GM21786 (cell line): Measurements from ENCODE around the gene AFF1.
"Not testable (repeated sequence)": the region's sequence is repeated elsewhere in the genome, so short reads cannot be mapped to it uniquely, and the experiment has no call there.

ENCODE experiments used
- ATAC-seq: cut with Tn5 transposase; IDR thresholded peaks from one replicate; pipeline ENCODE4 v1.9.1; 2021; ENCODE audit not compliant: unreplicated experiment

The AFF1 gene

DNA sequence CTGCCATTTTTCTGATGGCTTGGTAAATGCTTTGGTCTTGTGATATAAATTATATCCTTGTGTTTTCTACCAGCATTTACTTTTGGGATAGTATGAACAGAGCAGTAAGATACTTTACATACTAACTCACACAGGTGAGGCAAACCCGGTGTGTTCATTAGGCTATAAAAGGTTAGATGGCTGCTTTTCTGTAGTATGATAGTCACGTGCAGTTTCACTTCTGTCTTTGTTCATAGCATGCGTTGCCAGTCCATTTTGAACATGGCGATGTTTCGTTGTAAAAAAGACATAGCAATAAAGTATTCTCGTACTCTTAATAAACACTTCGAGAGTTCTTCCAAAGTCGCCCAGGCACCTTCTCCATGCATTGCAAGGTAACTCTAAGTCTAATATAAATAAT lies 197.2 kb downstream of the AFF1 start:
- no peak for ATAC-seq

DNA sequence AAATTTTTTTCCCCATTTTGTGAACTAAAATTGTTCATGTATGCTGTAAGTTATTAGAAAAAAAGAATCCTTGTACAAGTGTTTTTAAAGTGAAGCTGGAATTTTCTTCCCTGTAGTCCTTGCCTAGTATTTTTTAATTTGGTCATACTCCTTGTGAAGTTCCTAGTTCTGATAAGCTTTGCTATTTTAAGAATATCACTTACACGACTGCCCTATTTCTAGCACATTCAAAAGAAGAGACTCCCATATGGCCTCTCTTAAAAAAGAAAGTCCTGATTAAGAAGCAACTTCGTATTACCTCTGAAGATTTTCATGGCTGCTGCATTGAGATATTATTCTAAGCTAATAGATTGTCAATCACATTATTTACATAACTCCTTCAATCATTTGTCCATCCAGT lies 198.4 kb downstream of the AFF1 start:
- no peak for ATAC-seq

DNA sequence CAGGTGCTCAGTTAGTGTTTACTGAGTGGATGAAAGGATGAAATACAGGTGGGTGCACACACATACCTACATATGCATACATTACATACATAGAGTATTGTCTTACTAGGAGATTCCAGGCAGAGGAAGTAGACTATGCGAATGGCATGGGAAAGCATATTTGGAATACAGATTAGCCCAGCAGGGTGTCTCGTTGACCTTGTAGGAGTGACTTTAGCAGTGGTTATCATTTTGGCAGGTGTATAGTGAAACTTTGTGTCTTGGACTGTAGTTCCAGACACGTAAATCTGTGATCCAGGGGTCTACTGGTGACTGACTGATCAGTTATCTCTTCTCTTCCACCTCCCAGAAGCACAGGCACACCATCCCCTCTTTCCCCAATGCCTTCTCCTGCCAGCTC lies 199.3 kb downstream of the AFF1 start:
- ATAC-seq: no peak

DNA sequence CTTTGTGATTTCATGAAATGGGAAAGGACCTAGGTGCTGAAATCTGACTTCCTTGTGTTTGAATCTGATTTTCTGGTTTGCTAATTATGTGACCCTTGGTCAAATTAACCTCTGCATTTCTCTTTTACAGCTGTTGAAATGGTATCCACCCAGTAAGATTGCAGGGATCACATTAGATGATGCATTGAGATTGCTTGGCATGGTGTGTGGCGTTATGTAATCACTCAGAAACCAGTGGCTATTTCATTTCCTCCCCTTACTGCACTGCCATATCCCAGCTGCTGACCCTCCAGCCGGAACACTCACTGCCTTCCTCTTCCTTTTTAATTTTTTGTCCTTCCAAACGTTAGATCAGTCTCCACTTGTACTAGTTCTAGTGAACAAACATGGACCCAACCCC lies 206.6 kb downstream of the AFF1 start:
- no peak for ATAC-seq

DNA sequence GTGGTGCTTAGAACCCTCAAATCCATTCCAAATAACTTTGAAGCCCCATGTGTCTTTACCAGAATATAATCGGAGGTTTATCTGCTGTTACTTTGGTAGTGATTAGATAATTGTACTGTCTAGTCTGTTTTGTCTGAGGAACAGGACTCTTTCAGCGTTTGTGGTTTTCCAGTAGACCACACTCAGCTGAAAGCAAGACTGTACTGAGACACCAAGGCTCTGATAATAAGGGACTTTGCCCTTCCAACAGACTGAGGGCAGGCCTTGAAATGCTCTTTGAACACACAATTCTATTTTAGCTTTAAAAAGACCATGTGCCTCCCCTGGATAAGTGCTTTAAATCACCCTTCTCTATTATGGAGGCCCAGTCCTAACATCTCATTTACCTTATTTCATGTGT lies 209.5 kb downstream of the AFF1 start:
- ATAC-seq: no peak

DNA sequence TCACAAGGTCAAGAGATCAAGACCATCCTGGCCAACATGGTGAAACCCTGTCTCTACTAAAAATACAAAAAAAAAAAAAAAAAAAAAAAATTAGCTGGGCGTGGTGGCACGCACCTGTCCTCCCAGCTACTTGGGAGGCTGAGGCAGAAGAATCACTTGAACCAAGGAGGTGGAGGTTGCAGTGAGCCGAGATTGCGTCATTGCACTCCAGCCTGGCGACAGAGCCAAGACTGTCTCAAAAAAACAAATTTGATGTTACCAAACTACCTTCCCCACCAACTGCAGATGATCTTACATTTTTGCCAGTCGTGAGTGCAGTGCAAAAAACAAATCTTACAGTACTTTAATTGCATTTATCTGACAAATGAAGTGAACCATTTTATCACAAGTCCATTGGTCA lies 211.1 kb downstream of the AFF1 start:
- not testable (repeated sequence) for ATAC-seq

DNA sequence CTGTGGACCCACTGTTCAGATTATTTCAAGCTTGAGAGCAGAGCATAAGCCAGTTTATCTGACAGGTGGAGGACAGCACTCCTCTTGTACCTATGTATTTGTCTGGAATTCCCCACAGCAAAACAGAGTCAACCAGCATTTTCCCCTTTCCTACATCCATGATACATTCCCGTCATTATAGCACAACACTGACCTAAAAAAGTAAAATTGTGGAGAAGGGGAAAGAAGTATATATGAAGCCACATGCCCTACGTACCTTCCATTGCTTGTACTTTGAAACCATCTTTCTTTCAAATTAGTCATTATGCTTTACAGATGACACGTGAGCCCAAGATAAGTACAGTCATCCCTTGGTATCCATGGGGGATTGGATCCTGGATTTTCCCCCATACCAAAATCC lies 212.3 kb downstream of the AFF1 start:
- ATAC-seq: no peak

DNA sequence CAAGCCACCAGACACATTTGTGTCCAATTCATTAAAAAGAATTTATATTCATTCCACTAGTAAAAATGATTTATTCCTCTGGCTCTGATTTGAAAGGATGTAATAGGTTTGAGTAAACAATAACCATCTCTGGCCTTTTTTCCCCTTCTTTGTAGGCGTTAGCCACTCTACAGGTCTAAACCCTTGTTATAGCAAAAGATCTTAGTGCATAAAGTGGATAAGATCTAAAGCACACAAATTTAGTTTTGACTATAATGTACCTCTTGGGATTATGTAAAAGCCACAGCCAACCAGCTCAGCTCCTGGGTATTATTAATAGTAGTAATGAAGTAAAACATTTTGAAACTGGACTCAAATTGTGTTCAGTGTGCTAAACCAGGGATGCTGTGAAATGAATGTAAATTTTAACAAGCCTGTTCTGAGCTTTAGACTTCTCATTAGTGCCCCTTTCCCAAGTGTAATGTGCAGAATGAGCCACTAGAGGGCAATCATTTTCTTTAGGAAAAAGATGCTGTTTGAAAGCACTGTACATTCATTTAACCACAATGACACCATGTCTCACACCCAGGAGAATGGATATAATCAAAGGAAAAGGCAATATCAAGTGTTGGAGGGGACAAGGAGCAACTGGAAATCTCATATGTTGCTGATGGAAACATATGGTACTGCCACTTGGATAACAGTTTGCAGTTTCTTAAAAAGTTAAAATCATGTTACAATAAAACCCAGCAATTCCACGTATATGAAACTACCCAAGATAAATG lies 215.9 kb downstream of the AFF1 start:
- peak; percentile 80 for ATAC-seq

DNA sequence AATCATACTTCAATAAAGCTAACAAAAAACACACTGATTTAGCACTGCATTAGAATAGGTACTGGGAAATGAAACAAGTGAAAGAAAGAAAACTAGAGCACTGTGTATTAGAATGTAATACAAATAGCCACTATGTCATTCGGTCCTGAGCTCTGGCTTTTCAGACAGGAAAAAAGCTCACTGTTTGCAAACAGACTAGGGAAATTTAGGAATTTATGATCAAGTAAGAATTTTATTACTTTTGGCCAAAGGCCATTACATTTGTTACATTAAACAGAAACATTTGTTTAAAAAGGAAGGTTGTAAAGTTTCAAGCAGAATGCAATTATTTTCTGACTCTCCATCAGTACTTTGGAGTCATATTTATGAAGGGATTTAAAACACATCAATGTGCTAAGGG lies 216.9 kb downstream of the AFF1 start:
- no peak for ATAC-seq

DNA sequence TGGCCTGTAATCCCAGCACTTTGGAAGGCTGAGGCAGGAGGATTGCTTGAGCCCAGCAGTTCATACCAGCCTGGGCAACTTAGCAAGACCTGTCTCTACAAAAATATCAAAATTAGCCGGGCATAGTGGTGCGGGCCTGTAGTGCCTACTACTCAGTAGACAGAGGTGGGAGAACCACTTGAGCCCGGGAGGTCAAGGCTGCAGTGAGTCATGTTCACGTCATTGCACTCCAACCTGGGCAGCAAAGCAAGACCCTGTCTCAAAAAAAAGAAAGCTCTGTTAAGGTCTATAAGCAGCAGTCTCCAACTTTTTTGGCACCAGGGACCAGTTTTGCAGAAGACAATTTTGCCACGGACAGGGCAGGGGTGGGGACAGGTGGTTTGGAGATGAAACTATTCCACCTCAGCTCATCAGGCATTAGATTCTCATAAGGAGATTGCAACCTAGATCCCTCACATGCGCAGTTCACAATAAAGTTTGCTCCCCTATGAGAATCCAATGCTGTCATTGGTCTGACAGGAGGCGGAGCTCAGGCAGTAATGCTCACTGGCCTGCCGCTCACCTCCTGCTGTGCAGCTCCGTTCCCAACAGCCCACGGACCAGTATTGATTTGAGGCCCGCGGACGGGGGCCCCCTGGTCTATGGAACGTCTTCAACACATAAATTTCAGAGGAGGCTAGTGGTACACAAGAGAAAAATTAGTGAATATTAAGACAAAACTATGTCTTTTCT lies 217.7 kb downstream of the AFF1 start:
- ATAC-seq: no peak

DNA sequence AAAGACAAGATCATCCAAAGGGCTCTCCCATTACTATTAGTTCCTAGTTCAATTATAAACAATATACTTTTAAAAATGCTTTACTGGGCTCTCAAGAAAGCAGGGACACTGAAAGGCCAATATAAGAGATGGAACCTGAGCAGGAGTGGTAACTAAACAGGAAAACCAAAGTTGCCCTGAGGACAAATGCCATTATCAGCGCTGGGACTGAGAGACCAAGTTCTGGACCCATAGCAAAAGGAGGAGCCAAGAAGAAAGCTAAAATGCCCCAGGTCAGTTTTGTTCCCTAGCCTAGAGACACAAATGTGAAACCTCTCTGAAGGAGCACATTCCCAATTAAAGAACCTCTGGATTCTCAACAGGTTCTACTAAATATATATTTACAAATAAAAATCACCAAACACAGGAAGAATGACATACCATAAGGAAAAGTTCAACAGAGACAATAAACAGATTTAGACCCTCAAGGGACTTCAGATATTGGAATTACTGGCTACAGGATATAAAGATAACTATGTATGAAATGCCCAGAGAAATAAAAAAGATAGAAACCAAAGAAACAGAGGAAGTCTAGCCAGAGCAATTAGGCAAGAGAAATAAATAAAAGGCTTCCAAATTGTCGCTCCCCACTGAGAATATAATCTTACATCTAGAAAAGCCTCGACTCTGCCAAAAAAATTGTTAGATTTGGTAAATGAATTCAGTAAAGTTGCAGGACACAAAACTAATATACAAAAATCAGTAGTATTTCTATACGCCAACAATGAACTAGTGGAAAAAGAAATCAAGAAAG lies 218.5 kb downstream of the AFF1 start:
- no peak for ATAC-seq

DNA sequence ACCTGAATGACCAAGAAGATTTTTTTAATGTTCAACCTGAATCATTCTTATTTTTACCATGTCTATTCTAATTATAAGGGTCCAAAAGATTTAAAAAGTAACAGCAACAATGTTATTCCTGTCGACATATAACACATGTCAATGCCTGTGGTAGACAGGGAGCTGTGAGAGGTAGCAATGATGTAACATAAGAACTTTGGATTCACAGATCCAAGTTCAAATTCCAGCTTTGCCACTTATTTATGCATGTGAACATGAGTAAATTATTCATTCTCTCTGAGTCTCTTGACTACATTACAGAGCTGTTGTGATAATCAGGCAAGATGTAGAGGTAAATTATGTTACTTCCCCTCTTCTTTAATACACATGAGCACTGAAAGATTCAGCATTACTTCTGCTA lies 231.1 kb downstream of the AFF1 start:
- ATAC-seq: no peak

DNA sequence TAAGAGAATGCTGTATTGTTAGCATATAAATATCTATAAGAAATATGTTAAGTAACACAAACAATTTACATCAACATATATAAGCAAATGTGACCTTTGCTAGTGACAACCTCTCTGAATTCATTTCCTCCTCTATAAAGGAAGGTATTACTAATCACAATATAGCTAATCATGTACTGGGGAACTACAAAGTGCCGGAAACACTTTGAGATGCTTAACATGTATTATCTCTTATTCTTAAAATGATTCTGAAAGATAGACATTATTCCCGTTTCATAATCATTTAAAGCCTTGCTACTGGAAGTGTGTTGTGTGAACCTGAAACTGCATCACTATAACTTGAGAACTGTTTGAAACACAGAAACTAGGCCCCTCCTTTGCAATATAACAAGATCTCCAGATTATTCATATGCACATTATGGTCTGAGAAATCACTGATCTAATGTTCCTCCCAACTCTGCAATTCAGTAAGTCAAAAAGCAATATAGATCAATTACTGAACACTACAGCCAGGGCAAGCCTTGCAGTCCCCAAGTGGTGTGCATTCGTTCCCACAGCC lies 231.6 kb downstream of the AFF1 start:
- no peak for ATAC-seq

DNA sequence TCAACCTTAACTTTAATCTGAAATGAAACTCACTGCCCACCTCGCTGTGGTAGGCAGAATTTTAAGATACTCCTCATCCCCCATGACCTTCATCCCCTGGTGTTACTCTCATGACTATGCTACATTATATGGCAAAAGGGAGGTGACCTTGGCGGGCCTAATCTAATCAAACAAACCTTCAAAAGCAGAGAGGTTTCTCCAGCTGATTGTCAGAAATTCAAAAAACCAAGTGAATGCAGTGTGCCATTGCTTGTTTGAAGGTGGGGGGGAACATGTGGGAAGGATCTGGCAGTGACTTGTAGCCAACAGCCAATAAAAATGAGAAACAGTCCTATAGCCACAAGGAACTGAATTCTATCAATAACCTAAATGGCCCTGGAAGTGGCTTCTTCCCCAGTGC lies 237.1 kb downstream of the AFF1 start:
- ATAC-seq: no peak

DNA sequence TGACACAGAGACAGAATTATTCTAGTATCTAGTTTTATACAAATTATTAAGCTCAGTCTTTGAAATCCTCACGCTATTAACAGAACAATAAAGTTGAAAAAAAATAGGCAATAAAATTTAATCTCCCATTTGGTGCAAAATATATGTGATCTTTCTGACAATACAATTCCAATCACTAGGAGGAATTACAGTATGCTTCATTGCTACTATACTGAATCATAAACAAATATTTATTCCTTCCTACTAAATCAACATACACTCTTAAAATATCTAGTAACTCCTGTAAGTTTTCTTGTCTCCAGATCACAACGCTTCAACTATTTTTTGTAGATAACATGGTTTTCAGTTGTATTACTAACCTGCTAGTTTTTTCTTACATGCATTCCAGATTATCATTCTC lies 239.9 kb downstream of the AFF1 start:
- no peak for ATAC-seq

DNA sequence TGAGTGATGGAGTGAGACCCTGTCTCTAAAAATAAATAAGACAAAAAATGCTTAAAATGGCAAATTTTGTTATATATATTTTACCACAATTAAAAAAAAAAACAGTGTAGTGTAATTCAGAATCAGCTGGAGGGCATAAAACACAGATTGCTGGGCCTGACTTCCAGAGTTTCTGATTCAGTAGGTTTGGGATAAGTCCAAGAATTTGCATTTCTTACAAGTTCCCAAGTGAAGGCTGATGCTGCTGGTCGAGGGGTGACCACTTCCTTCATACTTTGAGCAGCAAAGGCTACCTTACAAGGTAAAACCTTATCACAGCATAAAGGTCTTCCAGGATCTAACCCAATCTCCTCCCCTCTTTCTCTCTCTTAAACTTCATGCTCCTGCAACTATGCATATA lies 244.9 kb downstream of the AFF1 start:
- ATAC-seq: no peak

DNA sequence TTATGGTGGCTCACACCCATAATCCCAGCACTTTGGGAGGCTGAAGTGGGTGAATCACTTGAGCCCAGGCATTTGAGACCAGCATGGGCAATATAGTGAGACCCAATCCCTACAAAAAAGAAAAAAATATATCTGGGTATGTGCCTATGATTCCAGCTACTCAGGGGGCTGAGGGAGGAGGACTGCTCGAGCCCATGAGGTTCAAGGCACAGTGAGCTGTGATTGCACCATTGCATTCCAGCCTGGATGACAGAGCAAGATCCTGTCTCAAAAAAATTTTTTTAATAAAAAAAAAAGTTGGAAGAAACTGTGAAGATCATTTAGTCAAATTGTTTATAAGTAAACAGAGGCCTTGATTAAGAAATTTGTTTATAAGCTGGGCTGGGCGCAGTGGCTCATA lies 246.0 kb downstream of the AFF1 start:
- ATAC-seq: no peak

DNA sequence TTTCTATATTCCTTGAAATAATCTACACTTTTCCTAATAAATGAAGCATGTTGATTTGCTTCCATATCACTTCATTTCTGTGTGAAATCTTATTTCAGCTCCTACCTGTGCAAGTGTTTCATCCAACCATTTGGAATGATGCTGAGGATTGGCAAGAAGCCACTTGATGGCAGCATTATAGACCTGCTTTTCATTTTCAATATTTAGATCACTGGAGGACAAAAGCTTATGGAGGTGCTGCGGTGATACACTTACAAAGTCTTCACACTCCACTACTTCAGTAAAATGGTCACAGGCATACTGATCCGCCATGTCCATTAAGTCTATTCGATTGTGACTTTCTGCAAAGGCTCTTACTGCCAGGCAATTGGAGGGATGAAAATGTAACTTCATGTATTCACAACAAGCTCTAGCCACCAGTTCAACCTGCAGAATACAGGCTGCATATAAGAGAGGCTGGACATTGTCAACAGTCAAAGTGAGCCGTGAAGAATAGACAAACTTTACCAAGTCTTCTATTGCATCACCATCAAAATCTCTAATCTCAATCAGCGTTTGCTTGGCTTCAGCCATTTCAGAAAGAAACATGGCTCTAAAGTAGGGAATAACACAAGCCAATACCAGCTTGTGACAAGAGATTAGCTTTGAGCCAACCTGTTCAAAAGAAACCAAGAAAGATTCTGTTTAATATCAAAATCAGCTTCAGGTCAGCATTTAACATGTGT lies 250.5 kb downstream of the AFF1 start:
- ATAC-seq: no peak

DNA sequence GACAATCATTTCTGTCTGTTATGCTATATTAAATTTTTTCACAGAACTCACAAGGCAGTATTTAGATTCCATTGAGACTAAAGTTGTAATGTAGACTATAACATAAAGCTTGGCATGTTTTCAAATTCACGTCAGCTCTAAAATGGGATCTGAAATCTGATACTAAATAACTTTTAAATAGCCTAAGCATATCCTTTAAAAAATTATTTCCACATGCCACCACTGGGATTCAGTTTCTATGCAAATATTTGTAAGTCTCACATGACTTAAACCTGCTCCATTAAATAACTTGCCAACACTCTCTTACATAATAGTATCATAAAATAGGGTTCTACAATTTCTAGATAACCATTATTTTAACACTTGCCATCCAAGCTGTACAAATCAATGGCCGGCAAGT lies 253.2 kb downstream of the AFF1 start:
- ATAC-seq: no peak

DNA sequence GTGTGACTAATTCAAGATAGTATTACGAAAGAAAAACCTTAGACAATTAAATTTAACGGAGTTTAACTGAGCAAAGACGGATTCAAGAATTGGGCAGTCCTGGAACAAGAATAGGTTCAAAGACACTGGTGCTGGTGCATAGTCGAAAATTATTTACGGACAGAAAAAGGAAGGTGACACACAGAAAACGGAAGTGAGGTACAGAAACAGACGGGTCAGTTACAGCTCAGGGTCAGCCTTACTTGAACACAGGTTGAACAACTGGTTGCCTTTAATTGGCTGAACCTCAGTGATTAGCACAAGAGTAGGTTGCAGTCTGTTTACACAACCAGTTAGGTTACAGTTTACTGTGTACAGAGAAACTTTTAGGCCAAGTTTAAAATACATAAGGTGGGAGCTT lies 254.1 kb downstream of the AFF1 start:
- no peak for ATAC-seq
